GM23338 (cell line): ENCODE measurements around the gene UBC. TPM values are rescaled to one million over a fixed set of nuclear protein-coding genes. Genes with fewer than 3 reads are reported as not detected.

Source experiments
- ATAC-seq: fragments of 200-7000 bp; cut with Tn5 transposase; 3 replicates; pipeline ENCODE4 v1.9.1; 2020
- DNase-seq: peaks from one replicate; pipeline ENCODE4 v3.0.0-alpha.2; 2015; ENCODE audit warnings: low spot score
- H2AFZ ChIP-seq: fragments of 200-600 bp; sonication (generic); 2 replicates; pipeline ENCODE4 v1.8.0; 2016; ENCODE audit warnings: antibody characterized with exemption, mild to moderate bottlenecking, moderate library complexity
- H3F3A ChIP-seq: fragments of 200-600 bp; sonication (generic); replicated peaks from 2 replicates; pipeline ENCODE4 v1.8.0; 2017; ENCODE audit warnings: antibody characterized with exemption, mixed run types, low read depth
- H3K27ac ChIP-seq: fragments of 200-600 bp; sonication (generic); 2 replicates; pipeline ENCODE4 v1.6.1; 2016; ENCODE audit warnings: low read depth
- H3K27me3 ChIP-seq: fragments of 200-600 bp; sonication (generic); 2 replicates; pipeline ENCODE4 v1.8.0; 2016; ENCODE audit warnings: mild to moderate bottlenecking, mixed run types, moderate library complexity; ENCODE audit not compliant: insufficient read depth
- H3K36me3 ChIP-seq: fragments of 200-600 bp; sonication (generic); 2 replicates; pipeline ENCODE4 v1.8.0; 2016; ENCODE audit warnings: mild to moderate bottlenecking; ENCODE audit not compliant: insufficient read depth
- H3K4me1 ChIP-seq: fragments of 200-600 bp; sonication (generic); 2 replicates; pipeline ENCODE4 v1.8.0; 2016; ENCODE audit warnings: mild to moderate bottlenecking, moderate library complexity; ENCODE audit not compliant: insufficient read depth
- H3K4me2 ChIP-seq: fragments of 200-600 bp; sonication (generic); 2 replicates; pipeline ENCODE4 v1.7.1; 2017; ENCODE audit warnings: mixed run types
- H3K4me3 ChIP-seq: fragments of 200-600 bp; sonication (generic); 2 replicates; pipeline ENCODE4 v1.6.1; 2016; ENCODE audit warnings: mixed run types
- H3K79me2 ChIP-seq: fragments of 200-600 bp; sonication (generic); replicated peaks from 2 replicates; pipeline ENCODE4 v1.8.0; 2017; ENCODE audit warnings: mild to moderate bottlenecking; ENCODE audit not compliant: insufficient read depth
- H3K9me2 ChIP-seq: fragments of 200-600 bp; sonication (generic); 2 replicates; pipeline ENCODE4 v1.8.0; 2017; ENCODE audit not compliant: insufficient read depth
- H4K20me1 ChIP-seq: fragments of 200-600 bp; sonication (generic); replicated peaks from 2 replicates; pipeline ENCODE4 v1.8.0; 2017; ENCODE audit warnings: mild to moderate bottlenecking; ENCODE audit not compliant: insufficient read depth
- H3K27ac Mint-ChIP-seq: 2 replicates; pipeline ENCODE4 v1.8.0; 2020; ENCODE audit warnings: inconsistent platforms, mild to moderate bottlenecking, moderate library complexity, mixed read lengths
- H3K27me3 Mint-ChIP-seq: 3 replicates; pipeline ENCODE4 v1.8.0; 2022; ENCODE audit warnings: low read depth, mild to moderate bottlenecking, moderate library complexity, mixed read lengths, inconsistent platforms; ENCODE audit not compliant: insufficient read depth, poor library complexity
- H3K36me3 Mint-ChIP-seq: 3 replicates; pipeline ENCODE4 v1.8.0; 2021; ENCODE audit warnings: low read depth, mild to moderate bottlenecking, inconsistent platforms, moderate library complexity, mixed read lengths
- H3K4me1 Mint-ChIP-seq: 3 replicates; pipeline ENCODE4 v1.8.0; 2020; ENCODE audit warnings: mild to moderate bottlenecking, inconsistent platforms, mixed read lengths
- H3K4me3 Mint-ChIP-seq: 3 replicates; pipeline ENCODE4 v1.8.0; 2021; ENCODE audit warnings: moderate library complexity, mild to moderate bottlenecking, inconsistent platforms, mixed read lengths
- H3K9me3 Mint-ChIP-seq: 3 replicates; pipeline ENCODE4 v1.8.0; 2020; ENCODE audit warnings: moderate library complexity, mild to moderate bottlenecking, inconsistent platforms, mixed read lengths
- CREB1 ChIP-seq: fragments of 250-450 bp; sonication (Bioruptor Pico); IDR thresholded peaks from 2 replicates; pipeline ENCODE4 v1.5.0; 2020; ENCODE audit warnings: low read depth, mild to moderate bottlenecking, moderate library complexity
- CTCF ChIP-seq, 2 experiments: fragments of 200-600 bp in 1 of 2; sonication (generic) in 1 of 2; conservative IDR thresholded peaks; 2 replicates each; pipeline versions ENCODE4 v1.5.1 to v1.6.1; 2016 to 2017; ENCODE audit warnings: antibody characterized with exemption in 2 of 2, low read depth in 2 of 2, mild to moderate bottlenecking in 2 of 2, moderate library complexity in 1 of 2
- ETS1 ChIP-seq: IDR thresholded peaks from 2 replicates; pipeline ENCODE4 v1.6.1; 2016; ENCODE audit warnings: antibody characterized with exemption
- EZH2 ChIP-seq: fragments of 200-600 bp; sonication (generic); IDR thresholded peaks from one replicate; pipeline ENCODE4 v1.8.0; 2017; ENCODE audit warnings: antibody characterized with exemption, mild to moderate bottlenecking, low read depth; ENCODE audit not compliant: unreplicated experiment
- EZH2phosphoT487 ChIP-seq: fragments of 200-600 bp; sonication (generic); IDR thresholded peaks from one replicate; pipeline ENCODE4 v1.8.1; 2018; ENCODE audit warnings: antibody characterized with exemption; ENCODE audit not compliant: unreplicated experiment
- JUNB ChIP-seq: IDR thresholded peaks from one replicate; pipeline ENCODE4 v1.6.1; 2016; ENCODE audit warnings: antibody characterized with exemption; ENCODE audit not compliant: unreplicated experiment
- NANOG ChIP-seq: IDR thresholded peaks from 2 replicates; pipeline ENCODE4 v1.6.1; 2016; ENCODE audit warnings: antibody characterized with exemption, borderline replicate concordance
- POLR2AphosphoS5 ChIP-seq: IDR thresholded peaks from 2 replicates; pipeline ENCODE4 v1.6.1; 2016; ENCODE audit warnings: antibody characterized with exemption, low read depth
- REST ChIP-seq: IDR thresholded peaks from one replicate; pipeline ENCODE4 v1.6.1; 2018; ENCODE audit warnings: antibody characterized with exemption; ENCODE audit not compliant: unreplicated experiment
- STAT1 ChIP-seq: IDR thresholded peaks from one replicate; pipeline ENCODE4 v1.6.1; 2016; ENCODE audit warnings: antibody characterized with exemption; ENCODE audit not compliant: unreplicated experiment
- ZNF114 ChIP-seq: fragments of 250-450 bp; sonication (Bioruptor Pico); IDR thresholded peaks from 2 replicates; pipeline ENCODE4 v1.5.0; 2020; ENCODE audit warnings: mild to moderate bottlenecking, moderate library complexity
- ZNF331 ChIP-seq: fragments of 250-450 bp; sonication (Bioruptor Pico); IDR thresholded peaks from 2 replicates; pipeline ENCODE4 v1.5.0; 2020; ENCODE audit warnings: low read depth, mild to moderate bottlenecking, moderate library complexity
- polyA plus RNA-seq: library from polyadenylated mRNA; unstranded; fragments of >200 nt; fragmentation: Nextera tagmentation; extraction: Ambion mirVana; gene quantifications from 2 replicates; pipeline ENCODE4 v1.2.1, GENCODE V29; 2016
- total RNA-seq: library from RNA; depleted of rRNA; stranded (reverse); fragments of >200 nt; shearing (Covaris generic); gene quantifications from 2 replicates; pipeline ENCODE4 v1.2.3, GENCODE V29; 2014

The UBC gene
- total and polyA plus RNA-seq, 2 experiments from 2014 or later = 511 to 665 TPM

- no peak for TF ChIP-seq ETS1
These were observed 39.3 kb downstream of the UBC start (continued) for GRCh38 chr12:124874988-124875802.

GRCh38 chr12:124874188-124874587 lies 40.3 kb downstream of the UBC start:
- H3K36me3 Mint-ChIP-seq = no peaks in the 10 kb centered on the region
- H3K4me1 Mint-ChIP-seq = peaks cover 8% of the 10 kb centered on the region
- TF ChIP-seq CTCF (conservative IDR thresholded peaks at IDR 0.05; ENCODE audit: low read depth in 2 of 2) = no peak
- TF ChIP-seq ETS1 = no peak
- no peak for TF ChIP-seq ZNF331 (CRISPR knock-in tag)
- no peak for TF ChIP-seq CREB1
- TF ChIP-seq ZNF114 (CRISPR knock-in tag) = no peak
- TF ChIP-seq STAT1 = no peak
- no peak for TF ChIP-seq POLR2AphosphoS5
- TF ChIP-seq NANOG = no peak
- no peak for TF ChIP-seq EZH2
- TF ChIP-seq JUNB = no peak
- TF ChIP-seq EZH2phosphoT487 = no peak
- no peak for TF ChIP-seq REST

More at GRCh38 chr12:124874188-124874587, 40.3 kb downstream of the UBC start:
- Histone ChIP-seq H3K4me1 (peaks cover 5% of the 10 kb centered on the region; the same call in 1 of the 2 replicates), H2AFZ (no peak overlapping the region), H3K4me2 (no peak overlapping the region), H4K20me1 (no peaks in the 10 kb centered on the region), H3K79me2 (no peaks in the 10 kb centered on the region), H3K27ac (no peak overlapping the region), H3K36me3 (no peaks in the 10 kb centered on the region), H3K4me3 (no peak overlapping the region), H3K9me2 (no peaks in the 10 kb centered on the region), H3F3A (no peaks in the 10 kb centered on the region), H3K27me3 (no peaks in the 10 kb centered on the region)
- ATAC-seq (no peak), DNase-seq (no peak)
- Mint-ChIP-seq H3K4me3 (no peak overlapping the region), H3K9me3 (no peaks in the 10 kb centered on the region), H3K27ac (no peak overlapping the region), H3K27me3 (no peaks in the 10 kb centered on the region)
